GM21737 (cell line): ENCODE results near the gene ELMOD1.
A peak's percentile ranks its signal among the peaks of the same experiment; 100 is the strongest.

Experiments
- ATAC-seq: cut with Tn5 transposase; IDR thresholded peaks from one replicate; pipeline ENCODE4 v1.9.1; 2021; ENCODE audit warnings: mild to moderate bottlenecking, moderate library complexity; ENCODE audit not compliant: unreplicated experiment

ELMOD1 gene

GRCh38 chr11:107583629-107584195 is 7.2 kb upstream of the ELMOD1 start:
- ATAC-seq: no peak

DNA sequence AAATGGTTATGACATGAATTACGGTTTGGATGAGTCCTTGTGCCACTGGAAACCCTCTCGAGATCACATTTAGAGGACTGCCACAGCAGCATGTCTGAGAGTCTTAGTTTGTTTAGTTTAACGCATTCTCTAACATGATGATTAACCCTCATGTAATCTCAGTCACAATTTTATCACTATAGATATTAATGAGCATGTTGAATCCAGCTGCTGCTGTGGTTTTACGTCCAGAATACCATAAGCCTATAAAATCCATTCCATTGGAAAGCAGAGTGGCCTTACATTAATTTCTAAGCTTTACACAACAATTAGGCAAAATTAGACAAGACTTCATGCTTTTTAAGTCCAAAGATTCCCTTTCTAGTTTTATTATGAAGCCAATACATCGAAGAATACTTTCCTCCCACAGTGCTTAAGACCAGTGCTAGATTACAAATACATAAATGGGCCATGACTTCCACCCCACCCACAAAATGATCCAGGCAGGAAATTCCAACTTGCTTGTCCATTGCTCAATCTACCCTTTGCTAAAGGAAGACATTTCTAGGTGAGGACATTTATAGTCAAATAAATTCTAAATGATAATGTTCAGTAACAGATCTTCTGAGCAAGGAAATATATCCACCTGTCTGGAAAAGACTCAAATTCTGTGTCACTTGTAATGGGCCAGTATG is 3.5 kb upstream of the ELMOD1 start:
- no peak for ATAC-seq

DNA sequence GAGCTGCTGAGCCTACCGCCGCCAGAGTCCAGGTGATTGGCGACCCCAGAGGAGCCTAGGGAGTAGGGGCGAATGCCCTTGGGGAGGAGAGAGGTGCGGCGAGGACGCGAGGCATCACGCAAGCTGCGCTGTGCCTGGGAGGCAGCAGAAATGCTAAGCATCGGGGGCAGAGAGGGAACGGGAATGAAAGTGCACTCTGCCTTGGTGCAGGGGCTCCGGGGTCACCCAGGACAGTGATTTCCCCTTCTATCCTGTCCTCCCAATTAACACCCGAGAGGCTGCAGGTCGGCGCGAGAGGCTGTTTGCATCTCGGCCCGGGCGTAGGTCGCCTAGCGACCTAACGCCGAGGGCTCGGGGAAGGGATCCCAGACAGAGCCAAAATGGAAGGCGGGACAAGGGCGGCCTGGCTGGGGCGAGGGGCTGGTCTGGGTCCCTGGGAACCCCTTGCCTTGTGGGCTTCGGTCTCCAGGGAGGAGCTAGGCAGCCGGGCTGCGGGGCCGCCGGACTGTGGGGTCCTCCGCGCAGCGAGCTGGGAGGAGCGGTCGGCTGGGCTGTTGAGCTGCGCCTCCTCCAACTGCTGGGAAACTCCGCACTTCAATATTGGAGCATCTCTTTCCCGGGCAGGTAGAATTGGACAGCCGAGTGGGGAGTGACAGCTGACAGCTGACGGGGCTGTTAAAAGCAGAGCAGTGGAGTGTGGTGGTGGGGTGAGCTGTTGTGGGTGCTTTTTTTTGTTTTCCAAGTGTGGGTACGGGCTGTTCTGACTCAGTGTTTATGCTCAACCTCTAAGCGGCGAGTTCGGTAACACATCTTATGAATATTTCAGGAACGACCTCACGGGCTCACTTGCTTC is 657 bp downstream of the ELMOD1 start:
- ATAC-seq: peak; percentile 30

DNA sequence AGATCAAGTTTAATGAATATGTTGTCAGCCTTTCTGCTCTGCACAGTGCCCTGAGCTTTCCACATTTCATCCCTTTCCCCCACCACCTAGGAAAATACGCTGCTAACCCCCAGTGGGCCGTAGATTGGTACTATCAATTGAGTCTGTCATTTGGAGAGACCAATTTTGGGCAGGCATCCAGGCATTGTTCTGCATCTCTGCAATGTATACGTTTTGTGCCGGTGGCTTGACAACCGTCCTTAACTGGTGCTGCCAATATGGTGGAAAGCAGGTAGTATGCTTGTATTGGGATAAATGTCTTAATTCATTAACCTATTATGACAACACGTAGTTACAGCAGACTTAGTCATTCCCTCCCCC is 1.3 kb downstream of the ELMOD1 start:
- ATAC-seq: no peak

GRCh38 chr11:107592813-107593212 is 1.9 kb downstream of the ELMOD1 start:
- ATAC-seq: no peak

- ATAC-seq: no peak
Observed at GRCh38 chr11:107593951-107594350, 3.0 kb downstream of the ELMOD1 start.

- ATAC-seq: no peak
Observed at GRCh38 chr11:107594736-107595135, 3.8 kb downstream of the ELMOD1 start.

DNA sequence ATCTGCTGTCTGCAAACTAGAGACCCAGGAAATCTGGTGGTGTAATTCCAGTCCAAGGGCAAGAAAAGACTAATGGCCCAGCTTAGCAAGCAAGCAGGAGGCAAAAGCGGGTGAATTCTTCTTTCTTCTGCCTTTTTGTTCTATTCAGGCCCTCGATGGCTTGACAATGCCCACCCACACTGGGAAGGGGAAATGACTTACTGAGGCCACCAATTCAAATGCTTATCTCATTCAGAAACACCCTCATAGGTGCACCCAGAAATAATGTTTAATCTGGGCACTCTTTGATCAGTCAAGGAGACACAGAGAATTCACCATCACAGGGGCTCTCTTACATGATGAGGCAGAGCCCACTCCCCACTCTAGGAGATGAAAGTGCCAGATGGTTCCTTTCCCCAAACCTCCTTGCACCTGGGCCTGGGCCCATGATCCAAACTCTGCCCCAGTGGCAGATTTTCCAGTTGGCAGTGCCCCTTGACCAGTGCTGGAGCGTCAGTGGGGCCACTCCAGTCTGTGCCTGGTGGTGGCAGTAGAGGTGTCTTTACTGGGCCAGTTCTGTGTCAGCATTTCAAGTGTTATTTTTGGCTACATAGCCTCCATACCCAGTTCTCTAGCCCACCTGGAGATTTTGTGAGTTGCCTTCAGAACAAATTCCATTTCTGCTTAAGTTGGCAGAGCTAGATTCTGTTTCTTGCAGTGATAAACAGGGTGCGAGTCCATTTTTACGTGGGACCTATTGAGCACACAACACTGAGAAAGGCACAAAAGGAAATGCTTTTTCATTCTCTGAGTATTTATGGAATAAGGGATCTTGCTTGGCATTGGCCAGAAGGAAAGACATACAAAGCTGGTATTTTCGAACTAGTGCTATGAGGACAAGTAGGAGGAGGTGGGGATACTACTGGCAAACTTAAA is 7.5 kb downstream of the ELMOD1 start:
- ATAC-seq: no peak

- ATAC-seq: no peak
Observed at GRCh38 chr11:107605061-107606006, 14.4 kb downstream of the ELMOD1 start.

- ATAC-seq: no peak
Observed at GRCh38 chr11:107606141-107606540, 15.2 kb downstream of the ELMOD1 start.

- ATAC-seq: no peak
Observed at GRCh38 chr11:107608809-107609208, 17.9 kb downstream of the ELMOD1 start.

GRCh38 chr11:107609400-107610218 is 18.7 kb downstream of the ELMOD1 start:
- no peak for ATAC-seq

DNA sequence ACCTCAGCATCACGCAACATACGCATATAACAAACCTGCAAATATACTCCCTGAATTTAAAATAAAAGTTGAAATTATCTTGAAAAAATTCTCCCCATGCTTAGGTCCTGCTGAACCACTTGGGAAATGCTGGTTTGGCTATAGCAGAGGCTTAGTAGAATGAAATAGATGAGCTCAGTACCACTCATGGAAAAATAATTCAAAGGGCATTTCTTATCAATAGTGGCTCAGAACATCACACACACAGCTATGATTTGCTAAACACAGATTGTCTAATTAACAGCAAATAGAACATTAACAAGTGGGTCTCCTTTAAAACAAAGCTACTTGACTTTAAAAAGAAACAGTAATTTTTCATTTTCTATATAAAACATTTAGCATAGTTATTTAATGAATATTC is 21.5 kb downstream of the ELMOD1 start:
- no peak for ATAC-seq

- ATAC-seq: no peak
Observed at GRCh38 chr11:107619926-107620325, 29.0 kb downstream of the ELMOD1 start.

DNA sequence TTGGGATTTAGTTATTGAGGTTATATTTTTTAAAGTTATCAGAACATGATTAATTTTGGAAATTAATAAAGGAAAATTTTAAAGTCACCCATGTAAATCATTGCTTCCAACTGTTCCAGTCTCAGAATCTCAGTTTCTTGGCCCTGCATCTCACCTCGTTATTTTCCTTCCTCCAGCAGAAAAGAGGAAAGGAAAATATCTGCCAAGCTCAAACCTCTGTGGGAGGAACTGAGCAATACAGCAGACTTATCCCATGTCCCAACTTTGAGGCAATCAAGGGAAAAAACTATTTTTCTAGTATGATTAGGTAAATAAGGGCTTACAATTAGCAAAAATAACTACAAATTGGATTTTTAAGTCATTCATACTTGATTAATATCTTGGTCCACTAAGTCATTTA is 30.1 kb downstream of the ELMOD1 start:
- no peak for ATAC-seq

DNA sequence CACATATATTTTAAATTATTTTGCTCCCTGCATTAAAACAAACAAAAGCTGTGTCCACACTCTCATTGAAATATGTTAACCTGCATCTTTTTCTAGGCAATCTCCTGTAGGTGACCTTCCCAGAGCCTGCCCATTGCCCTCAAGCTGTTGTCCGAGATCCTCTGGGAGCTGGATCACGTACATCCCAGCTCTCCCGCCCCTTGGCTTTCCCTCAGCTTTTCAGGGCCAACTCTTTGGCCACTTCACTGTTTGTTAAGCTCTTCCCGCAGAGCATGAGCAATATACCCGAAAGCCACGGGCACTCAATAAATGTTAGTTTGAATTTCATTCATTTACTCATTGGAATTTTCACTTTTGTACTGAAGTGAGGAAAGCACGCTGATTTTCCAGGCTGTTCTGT is 32.2 kb downstream of the ELMOD1 start:
- ATAC-seq: no peak

DNA sequence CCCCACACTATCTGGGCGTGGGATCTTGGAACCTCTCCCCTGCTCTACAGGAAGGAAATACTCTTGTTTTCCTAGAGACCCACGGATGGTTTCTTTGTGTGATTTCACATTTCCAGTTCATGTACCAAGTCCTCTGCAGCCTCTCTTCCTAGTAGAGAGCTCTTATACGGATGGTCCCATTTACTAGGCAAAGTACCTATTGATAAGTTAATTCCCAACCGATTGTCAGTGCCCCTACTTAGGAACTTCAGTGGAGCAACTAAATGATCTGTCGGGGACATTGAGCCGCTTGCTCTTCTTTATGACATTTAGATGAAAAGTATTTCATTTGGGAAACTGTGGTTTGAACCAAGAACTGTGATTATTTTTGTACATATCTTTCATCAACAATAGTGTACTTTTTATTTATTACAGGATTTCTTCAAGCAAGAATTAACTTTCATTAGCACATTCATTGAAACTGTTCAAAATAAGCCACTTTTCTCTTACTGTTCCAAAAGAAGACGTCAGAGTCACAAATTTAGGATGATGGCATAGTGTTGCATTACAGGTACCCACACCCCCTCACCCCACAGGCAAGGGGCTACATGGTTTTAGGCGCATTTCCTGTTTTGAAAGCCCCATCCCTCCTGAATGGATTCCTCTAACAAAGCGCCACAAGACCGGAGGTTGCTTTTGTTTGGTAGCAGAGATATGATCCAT is 34.2 kb downstream of the ELMOD1 start:
- ATAC-seq: no peak

GRCh38 chr11:107625685-107625989 is 34.7 kb downstream of the ELMOD1 start:
- ATAC-seq: no peak

- ATAC-seq: no peak
Observed at GRCh38 chr11:107631043-107631442, 40.1 kb downstream of the ELMOD1 start.
